K562 (cell line): Measurements from ENCODE around the gene CZIB. TPM values are rescaled to one million over a fixed set of nuclear protein-coding genes. Genes with fewer than 3 reads are reported as not detected.

Experiments used
- ATAC-seq: fragments of 200-7000 bp; cut with Tn5 transposase; 3 replicates; pipeline ENCODE4 v1.9.1; 2020; ENCODE audit warnings: moderate library complexity
- BruUV-seq: library from RNA; stranded (reverse); fragments of 400-500 nt; replicated peaks from 2 replicates; lab custom pipeline; 2021; lab: Mats Ljungman, UMichigan
- CTCF ChIA-PET: fragments of 300-600 bp; formaldehyde crosslinking; extraction: SDS; loops from one replicate; lab custom pipeline; 2021; ENCODE audit warnings: low intra/inter-chr PET ratio; lab: Yijun Ruan, JAX
- POLR2A ChIA-PET: fragments of 300-600, 350-650 bp; sonication (Branson Sonifier 250); formaldehyde crosslinking; extraction: SDS; loops from one replicate; lab custom pipeline; 2021; ENCODE audit warnings: antibody characterized with exemption, inconsistent platforms; lab: Yijun Ruan, JAX
- DNase-seq, 4 experiments: peaks; one replicate each; pipeline versions ENCODE4 v3.0.0 to v3.0.0-alpha.2; 2011 to 2018; ENCODE audit warnings: low spot score in 3 of 4, mixed read lengths in 3 of 4; ENCODE audit errors: extremely low read depth in 1 of 4
- FAIRE-seq: peaks from 2 replicates; lab custom pipeline; 2011; peaks lifted over from hg19 to GRCh38; lab: Jason Lieb, UNC
- H2AFZ ChIP-seq: 2 replicates; pipeline ENCODE4 v1.6.0; 2011; ENCODE audit warnings: low read depth, low read length, control low read depth, inconsistent platforms
- H3K27ac ChIP-seq: fragments of 200-600 bp; 3 replicates; pipeline ENCODE4 v1.8.0; 2011; ENCODE audit warnings: low read depth, mild to moderate bottlenecking, control low read depth, inconsistent platforms, low read length, moderate library complexity, mixed read lengths; ENCODE audit errors: extremely low read depth
- H3K27me3 ChIP-seq, 2 experiments: fragments of 300-600 bp in 1 of 2; 2 replicates in 1 of 2; 3 replicates in 1 of 2; pipeline versions ENCODE4 v1.6.0 to v1.8.0; 2011; ENCODE audit warnings: inconsistent platforms in 2 of 2, low read length in 2 of 2, mild to moderate bottlenecking in 1 of 2, mixed read lengths in 1 of 2, moderate library complexity in 1 of 2; ENCODE audit not compliant: control insufficient read depth in 2 of 2, insufficient read depth in 2 of 2
- H3K36me3 ChIP-seq: fragments of 300-600 bp; 3 replicates; pipeline ENCODE4 v1.8.0; 2011; ENCODE audit warnings: mild to moderate bottlenecking, low read length, inconsistent platforms; ENCODE audit not compliant: control insufficient read depth, insufficient read depth
- H3K4me1 ChIP-seq, 2 experiments: fragments of 200-600 bp in 1 of 2; replicated peaks in 1 of 2; 2 replicates in 1 of 2; 3 replicates in 1 of 2; pipeline versions ENCODE4 v1.5.1 to v1.8.0; 2011; ENCODE audit warnings: inconsistent platforms in 2 of 2, low read length in 2 of 2, mild to moderate bottlenecking in 1 of 2, mixed read lengths in 1 of 2, moderate library complexity in 1 of 2; ENCODE audit not compliant: control insufficient read depth in 2 of 2, insufficient read depth in 2 of 2
- H3K4me2 ChIP-seq: 2 replicates; pipeline ENCODE4 v1.6.1; 2011; ENCODE audit warnings: low read length, control low read depth, inconsistent platforms, mixed read lengths; ENCODE audit not compliant: insufficient read depth
- H3K4me3 ChIP-seq: fragments of 200-600 bp; sonication (generic), shearing (Covaris generic); 2 replicates; pipeline ENCODE4 v1.5.1; 2016; ENCODE audit warnings: control low read depth, inconsistent platforms
- H3K79me2 ChIP-seq: fragments of 200-600 bp; 3 replicates; pipeline ENCODE4 v1.8.0; 2011; ENCODE audit warnings: low read length, inconsistent platforms; ENCODE audit not compliant: control insufficient read depth, insufficient read depth
- H3K9ac ChIP-seq, 2 experiments: 2 replicates each; pipeline versions ENCODE4 v1.6.0 to v1.6.1; 2011; ENCODE audit warnings: low read depth in 2 of 2, low read length in 2 of 2, control low read depth in 1 of 2, inconsistent platforms in 1 of 2, mild to moderate bottlenecking in 1 of 2, mixed read lengths in 1 of 2; ENCODE audit not compliant: insufficient read depth in 1 of 2
- H3K9me1 ChIP-seq: one replicate; pipeline ENCODE4 v1.6.0; 2011; ENCODE audit warnings: inconsistent platforms, mild to moderate bottlenecking, low read length, moderate library complexity; ENCODE audit not compliant: control insufficient read depth, insufficient read depth
- H3K9me3 ChIP-seq: replicated peaks from 2 replicates; pipeline ENCODE4 v1.5.1; 2011; ENCODE audit warnings: low read depth, low read length, inconsistent platforms; ENCODE audit not compliant: control insufficient read depth, insufficient read depth
- H4K20me1 ChIP-seq: replicated peaks from 2 replicates; pipeline ENCODE4 v1.6.1; 2011; ENCODE audit warnings: low read length, inconsistent platforms, mixed read lengths; ENCODE audit not compliant: control insufficient read depth, insufficient read depth
- ARHGAP35 ChIP-seq: fragments of 450-650 bp; IDR thresholded peaks from 2 replicates; pipeline ENCODE4 v1.6.1; 2018; ENCODE audit not compliant: partially characterized antibody
- HDAC2 ChIP-seq: fragments of 450-650 bp; IDR thresholded peaks from 2 replicates; pipeline ENCODE4 v1.6.1; 2016; ENCODE audit warnings: mild to moderate bottlenecking
- MAFK ChIP-seq: IDR thresholded peaks from 2 replicates; pipeline ENCODE4 v1.6.1; 2011; ENCODE audit warnings: low read length, improper control_type of control experiment
- MBD2 ChIP-seq: sonication (generic); IDR thresholded peaks from 2 replicates; pipeline ENCODE4 v1.6.1; 2016; ENCODE audit warnings: low read depth, borderline replicate concordance
- NFIX ChIP-seq: fragments of 250-450 bp; sonication (Bioruptor Pico); IDR thresholded peaks from 2 replicates; pipeline ENCODE4 v1.4.0; 2020; ENCODE audit warnings: low read depth, mild to moderate bottlenecking, moderate library complexity
- RBM14 ChIP-seq: fragments of 200-400 bp; formaldehyde crosslinking; IDR thresholded peaks from 2 replicates; pipeline ENCODE4 v1.6.1; 2018; ENCODE audit warnings: low read depth, mild to moderate bottlenecking, low read length, moderate library complexity, borderline replicate concordance; ENCODE audit not compliant: insufficient read depth
- TEAD1 ChIP-seq, 2 experiments: fragments of 450-650 bp in 1 of 2; sonication (generic) in 1 of 2; formaldehyde crosslinking; IDR thresholded peaks; 2 replicates each; pipeline versions ENCODE4 v1.4.0 to v1.8.0; 2020 to 2022; ENCODE audit warnings: mild to moderate bottlenecking in 2 of 2, missing genetic modification reagents in 1 of 2
- whole genome bisulfite sequencing: fragments of 100-300 bp; shearing (Covaris generic); methylation state at CpG from one replicate; pipeline ENCODE4 v1.1.6; 2016; ENCODE audit warnings: low coverage, mixed read lengths; ENCODE audit not compliant: insufficient coverage; ENCODE audit errors: missing lambda C conversion rate; 5-methylcytosine and 5-hydroxymethylcytosine counted together
- in situ Hi-C: fragments of 300-500 bp; cut with MboI; formaldehyde crosslinking; loops from 4 replicates; pipeline ENCODE4 v1.15.0; 2018; ENCODE audit warnings: inconsistent platforms, mixed read lengths
- intact Hi-C: fragments of 100-400 bp; cut with micrococcal nuclease; formaldehyde crosslinking; loops from 2 replicates; pipeline ENCODE4 v1.14.2; 2022
- polyA plus RNA-seq, 8 experiments: library from polyadenylated mRNA; depleted of rRNA in 4 of 8; stranded (reverse) in 5 of 8; unstranded in 3 of 8; fragments of >200 nt; fragmentation: Nextera tagmentation in 2 of 8; fragmentation: Illumina TruSeq in 1 of 8; extraction: Ambion mirVana in 2 of 8; extraction: Trizol in 1 of 8; gene quantifications; 2 replicates each; pipeline versions ENCODE4 v1.2.1 to v1.2.3, GENCODE V29; 2011 to 2014; ENCODE audit warnings: inconsistent platforms in 1 of 8, missing spikeins in 1 of 8
- total RNA-seq, 7 experiments: library from RNA; depleted of rRNA in 6 of 7; stranded (reverse); fragments of >200 nt in 6 of 7; fragmentation: Illumina TruSeq in 2 of 7; extraction: Trizol in 2 of 7; gene quantifications; 2 replicates each; pipeline versions ENCODE4 v1.2.1 to v1.2.3, GENCODE V29; 2011 to 2021; ENCODE audit warnings: low replicate concordance in 1 of 7
- TF ChIP-seq, protein P1 (sequence below), 2 experiments: fragments of 450-650 bp; formaldehyde crosslinking in 1 of 2; IDR thresholded peaks; 2 replicates each; pipeline versions ENCODE4 v1.4.0 to v1.6.1; 2014 to 2020; ENCODE audit warnings: mild to moderate bottlenecking in 2 of 2, borderline replicate concordance in 1 of 2, low read depth in 1 of 2
- TF ChIP-seq, protein P2 (sequence below): fragments of 250-450 bp; sonication (Bioruptor Pico); IDR thresholded peaks from 2 replicates; pipeline ENCODE4 v1.4.0; 2020; ENCODE audit warnings: mild to moderate bottlenecking, moderate library complexity

CZIB gene
- total and polyA plus RNA-seq, 9 of the 15 experiments (the other 6 are each of a cell fraction or from before 2014, with no cell fraction given): 52.6 to 111 (median 80.0) TPM

DNA sequence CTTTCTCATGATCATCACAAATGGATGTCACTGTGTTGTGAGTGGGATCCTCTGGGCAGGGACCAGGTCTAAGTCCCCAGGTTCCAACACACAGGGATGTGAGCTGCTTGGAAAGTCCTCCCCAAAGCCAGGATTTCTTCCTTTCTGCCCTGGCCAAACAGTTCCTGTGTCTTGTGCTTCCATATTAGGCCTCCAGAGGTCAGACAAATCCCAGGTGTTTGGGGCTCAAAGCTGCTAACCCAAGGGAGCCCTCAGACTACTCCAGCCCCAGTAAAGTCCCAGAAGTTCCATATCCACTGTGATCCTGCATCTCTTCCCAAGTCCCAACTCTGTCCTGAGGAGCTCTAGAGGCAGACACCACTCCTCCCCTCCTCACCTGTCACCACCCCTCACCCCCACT is 45.6 kb upstream of the CZIB start (continued):
- TF ChIP-seq, protein P1, sequence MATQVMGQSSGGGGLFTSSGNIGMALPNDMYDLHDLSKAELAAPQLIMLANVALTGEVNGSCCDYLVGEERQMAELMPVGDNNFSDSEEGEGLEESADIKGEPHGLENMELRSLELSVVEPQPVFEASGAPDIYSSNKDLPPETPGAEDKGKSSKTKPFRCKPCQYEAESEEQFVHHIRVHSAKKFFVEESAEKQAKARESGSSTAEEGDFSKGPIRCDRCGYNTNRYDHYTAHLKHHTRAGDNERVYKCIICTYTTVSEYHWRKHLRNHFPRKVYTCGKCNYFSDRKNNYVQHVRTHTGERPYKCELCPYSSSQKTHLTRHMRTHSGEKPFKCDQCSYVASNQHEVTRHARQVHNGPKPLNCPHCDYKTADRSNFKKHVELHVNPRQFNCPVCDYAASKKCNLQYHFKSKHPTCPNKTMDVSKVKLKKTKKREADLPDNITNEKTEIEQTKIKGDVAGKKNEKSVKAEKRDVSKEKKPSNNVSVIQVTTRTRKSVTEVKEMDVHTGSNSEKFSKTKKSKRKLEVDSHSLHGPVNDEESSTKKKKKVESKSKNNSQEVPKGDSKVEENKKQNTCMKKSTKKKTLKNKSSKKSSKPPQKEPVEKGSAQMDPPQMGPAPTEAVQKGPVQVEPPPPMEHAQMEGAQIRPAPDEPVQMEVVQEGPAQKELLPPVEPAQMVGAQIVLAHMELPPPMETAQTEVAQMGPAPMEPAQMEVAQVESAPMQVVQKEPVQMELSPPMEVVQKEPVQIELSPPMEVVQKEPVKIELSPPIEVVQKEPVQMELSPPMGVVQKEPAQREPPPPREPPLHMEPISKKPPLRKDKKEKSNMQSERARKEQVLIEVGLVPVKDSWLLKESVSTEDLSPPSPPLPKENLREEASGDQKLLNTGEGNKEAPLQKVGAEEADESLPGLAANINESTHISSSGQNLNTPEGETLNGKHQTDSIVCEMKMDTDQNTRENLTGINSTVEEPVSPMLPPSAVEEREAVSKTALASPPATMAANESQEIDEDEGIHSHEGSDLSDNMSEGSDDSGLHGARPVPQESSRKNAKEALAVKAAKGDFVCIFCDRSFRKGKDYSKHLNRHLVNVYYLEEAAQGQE (IDR thresholded peaks at IDR 0.05; ENCODE audit: borderline replicate concordance): peak; percentile 36; the same call in 1 of the 2 replicates
- TF ChIP-seq, protein P1 (CRISPR knock-in tag; IDR thresholded peaks at IDR 0.05; ENCODE audit: low read depth): no peak

DNA sequence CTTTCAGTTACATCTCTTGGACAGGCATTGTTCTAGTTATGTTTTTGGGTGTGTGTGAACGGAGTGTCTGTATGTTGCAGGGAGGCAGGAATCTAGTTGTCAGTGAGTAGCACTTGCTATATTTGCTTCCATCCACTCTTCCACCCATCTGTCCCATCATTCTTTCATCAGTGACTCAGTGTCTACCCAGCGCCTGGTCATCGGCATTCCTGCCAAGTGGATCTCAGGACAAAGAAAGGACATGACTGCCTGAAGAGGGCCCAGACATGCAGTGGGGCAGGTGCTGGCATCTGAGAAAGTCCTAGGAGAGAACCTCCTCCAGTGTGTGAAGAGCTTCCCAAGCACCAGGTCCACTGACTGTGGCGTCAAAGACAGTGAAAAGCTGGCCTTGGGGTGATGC is 45.1 kb upstream of the CZIB start:
- no TSS peak for BruUV-seq
- Histone ChIP-seq H3K9ac (no peak overlapping the region), H3K9me3 (no peaks in the 10 kb centered on the region), H4K20me1 (no peaks in the 10 kb centered on the region; the same call in 1 of the 2 replicates), H3K27ac (no peak overlapping the region), H3K4me3 (no peak overlapping the region), H3K36me3 (peaks cover 95% of the 10 kb centered on the region), H3K4me2 (no peak overlapping the region), H2AFZ (no peak overlapping the region), H3K9me1 (no peaks in the 10 kb centered on the region), H3K79me2 (no peaks in the 10 kb centered on the region)
- intact Hi-C loops (no loop called here), in situ Hi-C loops (no loop called here)
- ChIA-PET CTCF (interaction anchor here (0.9 kb wide), 1 partner anchor 127 kb away, joined by 6 read pairs; no protein-coding TSS in a partner anchor), POLR2A (interaction anchor here (0.6 kb wide), 2 partner anchors 82 to 175 kb away, joined by 3 read pairs; no protein-coding TSS in a partner anchor)
- no peak for DNase-seq
- TF ChIP-seq MBD2: no peak
- no peak for TF ChIP-seq RBM14
- no peak for TF ChIP-seq MAFK
- TF ChIP-seq ARHGAP35: no peak
- no peak for TF ChIP-seq HDAC2
- no peak for TF ChIP-seq TEAD1 (CRISPR knock-in tag; IDR thresholded peaks at IDR 0.05)
- no peak for TF ChIP-seq NFIX (CRISPR knock-in tag)
- TF ChIP-seq, protein P2, sequence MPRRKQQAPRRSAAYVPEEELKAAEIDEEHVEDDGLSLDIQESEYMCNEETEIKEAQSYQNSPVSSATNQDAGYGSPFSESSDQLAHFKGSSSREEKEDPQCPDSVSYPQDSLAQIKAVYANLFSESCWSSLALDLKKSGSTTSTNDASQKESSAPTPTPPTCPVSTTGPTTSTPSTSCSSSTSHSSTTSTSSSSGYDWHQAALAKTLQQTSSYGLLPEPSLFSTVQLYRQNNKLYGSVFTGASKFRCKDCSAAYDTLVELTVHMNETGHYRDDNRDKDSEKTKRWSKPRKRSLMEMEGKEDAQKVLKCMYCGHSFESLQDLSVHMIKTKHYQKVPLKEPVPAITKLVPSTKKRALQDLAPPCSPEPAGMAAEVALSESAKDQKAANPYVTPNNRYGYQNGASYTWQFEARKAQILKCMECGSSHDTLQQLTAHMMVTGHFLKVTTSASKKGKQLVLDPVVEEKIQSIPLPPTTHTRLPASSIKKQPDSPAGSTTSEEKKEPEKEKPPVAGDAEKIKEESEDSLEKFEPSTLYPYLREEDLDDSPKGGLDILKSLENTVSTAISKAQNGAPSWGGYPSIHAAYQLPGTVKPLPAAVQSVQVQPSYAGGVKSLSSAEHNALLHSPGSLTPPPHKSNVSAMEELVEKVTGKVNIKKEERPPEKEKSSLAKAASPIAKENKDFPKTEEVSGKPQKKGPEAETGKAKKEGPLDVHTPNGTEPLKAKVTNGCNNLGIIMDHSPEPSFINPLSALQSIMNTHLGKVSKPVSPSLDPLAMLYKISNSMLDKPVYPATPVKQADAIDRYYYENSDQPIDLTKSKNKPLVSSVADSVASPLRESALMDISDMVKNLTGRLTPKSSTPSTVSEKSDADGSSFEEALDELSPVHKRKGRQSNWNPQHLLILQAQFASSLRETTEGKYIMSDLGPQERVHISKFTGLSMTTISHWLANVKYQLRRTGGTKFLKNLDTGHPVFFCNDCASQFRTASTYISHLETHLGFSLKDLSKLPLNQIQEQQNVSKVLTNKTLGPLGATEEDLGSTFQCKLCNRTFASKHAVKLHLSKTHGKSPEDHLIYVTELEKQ (CRISPR knock-in tag): no peak
- TF ChIP-seq, all 486 proteins: peak for 0
- FAIRE-seq: no peak
- H3K4me1 ChIP-seq: no peaks in the 10 kb centered on the region
- no peaks in the 10 kb centered on the region for H3K27me3 ChIP-seq
- 95% methylated on average over 4 of the region's 4 CpGs for WGBS
- no peak for ATAC-seq
